K562 (cell line): ENCODE measurements around the gene IGF2BP3. TPM values are rescaled to one million over a fixed set of nuclear protein-coding genes. Genes with fewer than 3 reads are reported as not detected.

Source experiments
- CEBPZ ChIP-seq: fragments of 150-350 bp; IDR thresholded peaks from 2 replicates; pipeline ENCODE4 v1.6.1; 2014; ENCODE audit warnings: low read depth, mild to moderate bottlenecking, low read length, borderline replicate concordance
- EP300 ChIP-seq: IDR thresholded peaks from 2 replicates; pipeline ENCODE4 v1.6.1; 2012; ENCODE audit warnings: low read length, improper control_type of control experiment
- ESRRA ChIP-seq: fragments of 450-650 bp; IDR thresholded peaks from 2 replicates; pipeline ENCODE4 v1.6.1; 2014; ENCODE audit warnings: low read depth, mild to moderate bottlenecking, moderate library complexity, borderline replicate concordance
- ETV6 ChIP-seq, 3 experiments: fragments of 150-350 bp in 1 of 3; sonication (generic) in 1 of 3; formaldehyde crosslinking in 1 of 3; IDR thresholded peaks; 2 replicates each; pipeline versions ENCODE4 v1.6.1 to v1.8.0; 2014 to 2022; ENCODE audit warnings: borderline replicate concordance in 2 of 3, low read depth in 2 of 3, antibody characterized with exemption in 1 of 3, low read length in 1 of 3, mild to moderate bottlenecking in 1 of 3, missing genetic modification reagents in 1 of 3
- EZH2 ChIP-seq: IDR thresholded peaks from 2 replicates; pipeline ENCODE4 v1.6.1; 2012; ENCODE audit warnings: low read depth, mild to moderate bottlenecking, inconsistent platforms, low read length, borderline replicate concordance
- FOXJ3 ChIP-seq: sonication (generic); formaldehyde crosslinking; IDR thresholded peaks from 2 replicates; pipeline ENCODE4 v1.4.0; 2020; ENCODE audit warnings: mild to moderate bottlenecking, missing genetic modification reagents
- KDM1A ChIP-seq, 2 experiments: fragments of 450-650 bp; IDR thresholded peaks; 2 replicates each; pipeline ENCODE4 v1.6.1; 2016; ENCODE audit warnings: mild to moderate bottlenecking in 2 of 2
- KDM2B ChIP-seq: fragments of 250-450 bp; sonication (Bioruptor Pico); IDR thresholded peaks from 2 replicates; pipeline ENCODE4 v1.8.0; 2021; ENCODE audit warnings: mild to moderate bottlenecking, moderate library complexity
- NCOR1 ChIP-seq: fragments of 450-650 bp; IDR thresholded peaks from 2 replicates; pipeline ENCODE4 v1.6.1; 2016; ENCODE audit warnings: mild to moderate bottlenecking, moderate library complexity
- RBM17 ChIP-seq: fragments of 200-400 bp; formaldehyde crosslinking; IDR thresholded peaks from 2 replicates; pipeline ENCODE4 v1.6.1; 2017; ENCODE audit warnings: low read depth, mild to moderate bottlenecking, low read length, borderline replicate concordance
- SRSF7 ChIP-seq: fragments of 200-400 bp; formaldehyde crosslinking; optimal IDR thresholded peaks from 2 replicates; pipeline ENCODE3; 2017; ENCODE audit warnings: mild to moderate bottlenecking, low read depth, low read length
- ZFP91 ChIP-seq: sonication (generic); formaldehyde crosslinking; IDR thresholded peaks from 2 replicates; pipeline ENCODE4 v1.8.0; 2022; ENCODE audit warnings: mild to moderate bottlenecking, missing genetic modification reagents
- ZNF134 ChIP-seq: fragments of 250-450 bp; sonication (Bioruptor Pico); conservative IDR thresholded peaks from 2 replicates; pipeline ENCODE4 v1.4.0; 2020
- ZNF253 ChIP-seq: fragments of 250-450 bp; sonication (Bioruptor Pico); conservative IDR thresholded peaks from 2 replicates; pipeline ENCODE4 v1.6.1; 2021; ENCODE audit warnings: mild to moderate bottlenecking
- ZNF592 ChIP-seq: fragments of 450-650 bp; IDR thresholded peaks from 2 replicates; pipeline ENCODE4 v1.6.1; 2017; ENCODE audit warnings: antibody characterized with exemption, mild to moderate bottlenecking
- polyA plus RNA-seq, 8 experiments: library from polyadenylated mRNA; depleted of rRNA in 4 of 8; stranded (reverse) in 5 of 8; unstranded in 3 of 8; fragments of >200 nt; fragmentation: Nextera tagmentation in 2 of 8; fragmentation: Illumina TruSeq in 1 of 8; extraction: Ambion mirVana in 2 of 8; extraction: Trizol in 1 of 8; gene quantifications; 2 replicates each; pipeline versions ENCODE4 v1.2.1 to v1.2.3, GENCODE V29; 2011 to 2014; ENCODE audit warnings: inconsistent platforms in 1 of 8, missing spikeins in 1 of 8
- total RNA-seq, 7 experiments: library from RNA; depleted of rRNA in 6 of 7; stranded (reverse); fragments of >200 nt in 6 of 7; fragmentation: Illumina TruSeq in 2 of 7; extraction: Trizol in 2 of 7; gene quantifications; 2 replicates each; pipeline versions ENCODE4 v1.2.1 to v1.2.3, GENCODE V29; 2011 to 2021; ENCODE audit warnings: low replicate concordance in 1 of 7

Gene IGF2BP3
- total and polyA plus RNA-seq, 9 of the 15 experiments (the other 6 are each of a cell fraction or from before 2014, with no cell fraction given), result 8.4 to 88.1 (median 61.2) TPM

- TF ChIP-seq CEBPZ (no peak), EP300 (peak; percentile 66), ZFP91 (no peak), ESRRA (peak; percentile 37; the same call in 1 of the 2 replicates), NCOR1 (peak; percentile 81), RBM17 (no peak), FOXJ3 (CRISPR knock-in tag) (no peak), ZNF592 (no peak), KDM1A (IDR thresholded peaks at IDR 0.05) (peak; percentile 100), ETV6 (IDR thresholded peaks at IDR 0.05; ENCODE audit: borderline replicate concordance in 1 of 2, low read depth in 2 of 2, low read length in 1 of 2) (peak in 1 of 2 experiments; percentile 90; a peak in 3 of 4 replicates), ETV6 (CRISPR knock-in tag; IDR thresholded peaks at IDR 0.05; ENCODE audit: borderline replicate concordance) (no peak), EZH2 (no peak), KDM2B (CRISPR knock-in tag) (no peak), ZNF134 (CRISPR knock-in tag) (no peak), SRSF7 (no peak), ZNF253 (CRISPR knock-in tag) (no peak)
These were observed at the start of gene IGF2BP3 (continued) for GRCh38 chr7:23470330-23471105.
